Neutrophil (primary cell): ENCODE data around the gene DLX2.
A peak's percentile ranks its signal among the peaks of the same experiment; 100 is the strongest.

Source experiments
- H3K27ac ChIP-seq: fragments of 200-600 bp; sonication (generic); 2 replicates; pipeline ENCODE4 v1.5.1; 2016; ENCODE audit warnings: mild to moderate bottlenecking, moderate library complexity
- H3K27me3 ChIP-seq: fragments of 200-600 bp; sonication (generic); 2 replicates; pipeline ENCODE4 v1.6.0; 2016; ENCODE audit warnings: mild to moderate bottlenecking
- H3K36me3 ChIP-seq: fragments of 200-600 bp; sonication (generic); 2 replicates; pipeline ENCODE4 v1.5.1; 2017
- H3K4me1 ChIP-seq, 2 experiments: fragments of 200-600 bp in 1 of 2; sonication (generic) in 1 of 2; 1 replicate in 1 of 2; 2 replicates in 1 of 2; pipeline versions ENCODE4 v1.5.1 to v1.6.1; 2013 to 2016; ENCODE audit warnings: low read depth in 1 of 2, low read length in 1 of 2, mild to moderate bottlenecking in 1 of 2, moderate library complexity in 1 of 2; ENCODE audit not compliant: control insufficient read depth in 1 of 2, insufficient read depth in 1 of 2
- H3K4me3 ChIP-seq, 2 experiments: fragments of 200-600 bp in 1 of 2; sonication (generic) in 1 of 2; 1 replicate in 1 of 2; 2 replicates in 1 of 2; pipeline ENCODE4 v1.5.1; 2013 to 2016; ENCODE audit warnings: low read depth in 1 of 2, low read length in 1 of 2, mild to moderate bottlenecking in 1 of 2, moderate library complexity in 1 of 2
- H3K9me3 ChIP-seq: fragments of 200-600 bp; sonication (generic); 2 replicates; pipeline ENCODE4 v1.5.1; 2016
- CTCF ChIP-seq: fragments of 200-600 bp; sonication (generic); IDR thresholded peaks from 2 replicates; pipeline ENCODE4 v1.5.1; 2016; ENCODE audit warnings: antibody characterized with exemption

The DLX2 gene

GRCh38 chr2:172084645-172085459 lies 17.8 kb downstream of the DLX2 start:
- peaks cover 67 to 83% of the 10 kb centered on the region in 2 experiments for H3K4me1 ChIP-seq
- no peaks in the 10 kb centered on the region for H3K9me3 ChIP-seq
- no peaks in the 10 kb centered on the region for H3K36me3 ChIP-seq
- H3K27me3 ChIP-seq = peaks cover 100% of the 10 kb centered on the region
- no peak overlapping the region for H3K27ac ChIP-seq
- TF ChIP-seq CTCF = no peak
- peak overlapping the region; percentile 57 to 75 for H3K4me3 ChIP-seq

- Histone ChIP-seq H3K9me3 (no peaks in the 10 kb centered on the region), H3K36me3 (no peaks in the 10 kb centered on the region), H3K27ac (no peak overlapping the region), H3K4me1 (peaks cover 70 to 86% of the 10 kb centered on the region in 2 experiments), H3K4me3 (peak overlapping the region; percentile 57 to 75), H3K27me3 (peaks cover 100% of the 10 kb centered on the region)
- TF ChIP-seq CTCF = no peak
Observed at GRCh38 chr2:172084395-172084644, 18.4 kb downstream of the DLX2 start.

- no peak for TF ChIP-seq CTCF
- H3K4me1 ChIP-seq = peaks cover 70 to 85% of the 10 kb centered on the region in 2 experiments
- no peaks in the 10 kb centered on the region for H3K9me3 ChIP-seq
- H3K27me3 ChIP-seq = peaks cover 100% of the 10 kb centered on the region
- H3K4me3 ChIP-seq = peak overlapping the region; percentile 57 to 75
- no peaks in the 10 kb centered on the region for H3K36me3 ChIP-seq
- H3K27ac ChIP-seq = no peak overlapping the region
Observed at GRCh38 chr2:172083628-172084394, 18.9 kb downstream of the DLX2 start.

- H3K4me1 ChIP-seq = peaks cover 70 to 78% of the 10 kb centered on the region in 2 experiments
- peaks cover 100% of the 10 kb centered on the region for H3K27me3 ChIP-seq
- no peak for TF ChIP-seq CTCF
- H3K36me3 ChIP-seq = no peaks in the 10 kb centered on the region
- H3K4me3 ChIP-seq = peak overlapping the region; percentile 38 to 49
- no peak overlapping the region for H3K27ac ChIP-seq
- H3K9me3 ChIP-seq = no peaks in the 10 kb centered on the region
Observed at GRCh38 chr2:172082944-172083627, 19.6 kb downstream of the DLX2 start.

GRCh38 chr2:172082105-172082943 lies 20.4 kb downstream of the DLX2 start:
- no peak overlapping the region for H3K27ac ChIP-seq
- no peak for TF ChIP-seq CTCF
- H3K4me1 ChIP-seq = peaks cover 65 to 70% of the 10 kb centered on the region in 2 experiments
- no peaks in the 10 kb centered on the region for H3K9me3 ChIP-seq
- peaks cover 100% of the 10 kb centered on the region for H3K27me3 ChIP-seq
- H3K36me3 ChIP-seq = no peaks in the 10 kb centered on the region
- H3K4me3 ChIP-seq = no peak overlapping the region
